AG09309 (cell line): ENCODE results near the gene PTPRN2.

Source experiments
- DNase-seq: peaks from one replicate; pipeline ENCODE4 v3.0.0-alpha.2; 2010; ENCODE audit warnings: low read depth
- H3K4me3 ChIP-seq: 2 replicates; pipeline ENCODE4 v1.5.1; 2011; ENCODE audit warnings: mild to moderate bottlenecking, low read depth, low read length, moderate library complexity; ENCODE audit not compliant: control insufficient read depth
- CTCF ChIP-seq: IDR thresholded peaks from 2 replicates; pipeline ENCODE4 v1.5.1; 2011; ENCODE audit warnings: mild to moderate bottlenecking, low read depth, low read length, inconsistent platforms; ENCODE audit not compliant: insufficient read depth, control insufficient read depth; ENCODE audit errors: missing control alignments

The PTPRN2 gene

GRCh38 chr7:157892751-157893523, 694.7 kb downstream of the PTPRN2 start:
- no peak overlapping the region for H3K4me3 ChIP-seq
- TF ChIP-seq CTCF = no peak
- DNase-seq = no peak

- no peak overlapping the region for H3K4me3 ChIP-seq
- DNase-seq = no peak
- TF ChIP-seq CTCF = no peak
These were observed 696.7 kb downstream of the PTPRN2 start for GRCh38 chr7:157890921-157891401.

GRCh38 chr7:157889480-157889879, 698.1 kb downstream of the PTPRN2 start:
- DNase-seq = no peak
- no peak overlapping the region for H3K4me3 ChIP-seq
- no peak for TF ChIP-seq CTCF

- TF ChIP-seq CTCF = no peak
- no peak overlapping the region for H3K4me3 ChIP-seq
- DNase-seq = no peak
These were observed 699.0 kb downstream of the PTPRN2 start for GRCh38 chr7:157888579-157888978.

GRCh38 chr7:157887400-157887799, 700.2 kb downstream of the PTPRN2 start:
- no peak for DNase-seq
- no peak overlapping the region for H3K4me3 ChIP-seq
- no peak for TF ChIP-seq CTCF

GRCh38 chr7:157886711-157887110, 700.9 kb downstream of the PTPRN2 start:
- no peak for TF ChIP-seq CTCF
- no peak for DNase-seq

More at GRCh38 chr7:157886711-157887110, 700.9 kb downstream of the PTPRN2 start:
- H3K4me3 ChIP-seq = no peak overlapping the region
